UCSD-AML1 (cell line): ENCODE data around the gene NAV1.

Source experiments
- DNase-seq: peaks from one replicate; lab custom pipeline; 2025; ENCODE audit not compliant: unreplicated experiment; lab: John Stamatoyannopoulos, UW

NAV1 gene

DNA sequence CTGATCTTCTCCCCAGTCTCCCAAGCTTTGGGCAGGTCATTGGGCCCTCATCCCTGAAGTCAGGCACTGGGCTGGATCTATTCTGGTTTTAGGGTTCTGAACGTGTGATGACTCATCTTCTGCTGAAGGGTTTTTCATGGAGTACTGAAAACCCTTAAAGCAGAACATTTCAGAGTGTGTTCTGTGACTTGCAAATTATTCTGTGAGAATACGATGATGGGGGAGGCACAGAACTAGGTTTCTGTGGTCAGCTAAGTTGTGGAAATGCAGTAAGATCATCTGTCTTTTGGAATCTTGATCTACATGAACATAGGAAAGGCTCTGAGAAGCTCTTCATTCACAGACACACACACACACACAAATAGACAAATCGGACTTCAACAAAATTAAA lies 46.2 kb downstream of the NAV1 start:
- no peak for DNase-seq

DNA sequence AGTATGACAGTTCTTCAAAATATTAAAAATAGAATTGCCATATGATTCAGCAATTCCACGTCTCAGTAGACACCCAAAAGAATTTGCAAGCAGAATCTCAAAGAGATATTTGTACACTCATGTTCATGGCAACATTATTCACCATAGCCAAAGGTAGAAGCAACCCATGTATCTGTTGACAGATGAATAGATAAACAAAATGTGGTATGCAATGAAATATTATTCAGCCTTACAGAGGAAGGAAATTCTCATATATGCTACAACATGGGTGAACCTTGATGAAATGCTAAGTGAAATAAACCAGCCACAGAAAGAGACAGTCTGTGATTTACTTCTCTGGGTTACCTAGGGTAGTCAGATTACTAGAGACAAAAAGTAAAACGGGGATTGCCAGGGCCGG lies 47.0 kb downstream of the NAV1 start:
- no peak for DNase-seq

DNA sequence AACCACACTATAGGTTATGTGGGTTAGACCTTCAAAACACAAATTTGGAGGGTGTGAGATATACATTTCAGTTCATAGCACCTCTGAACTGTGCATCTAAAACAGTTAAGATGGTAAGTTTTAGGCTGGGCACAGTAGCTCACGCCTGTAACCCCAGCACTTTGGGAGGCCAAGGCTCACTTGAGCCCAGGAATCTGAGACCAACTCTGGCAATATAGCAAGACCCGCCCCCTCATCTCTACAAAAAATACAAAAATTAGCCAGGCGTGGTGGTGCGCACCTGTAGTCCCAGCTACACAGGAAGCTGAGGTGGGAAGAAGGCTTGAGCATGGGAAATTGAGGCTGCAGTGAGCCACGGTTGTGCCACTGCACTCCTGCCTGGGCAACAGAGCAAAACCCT lies 47.9 kb downstream of the NAV1 start:
- DNase-seq: no peak

DNA sequence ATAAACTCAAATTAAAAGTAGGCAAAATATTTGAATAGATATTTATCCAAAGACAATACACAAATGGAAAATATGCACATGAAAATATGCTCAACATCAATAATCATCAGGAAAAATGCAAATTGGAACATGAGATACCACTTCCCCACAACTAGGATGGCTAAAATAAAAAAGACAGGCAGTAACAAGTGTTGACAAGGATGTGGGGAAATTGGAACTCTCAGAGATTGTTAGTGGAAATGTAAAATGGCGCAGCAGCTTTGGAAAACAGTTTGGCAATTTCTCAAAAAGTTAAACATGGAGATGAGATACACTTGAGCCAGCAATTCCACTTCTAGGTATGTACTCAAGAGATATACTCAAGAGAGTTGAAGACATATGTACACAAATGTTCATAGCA lies 48.8 kb downstream of the NAV1 start:
- DNase-seq: no peak
